ENCODE measurements around the gene VSIR. TPM values are rescaled to one million over a fixed set of nuclear protein-coding genes. Genes with fewer than 3 reads are reported as not detected.

The VSIR gene
- total and polyA plus RNA-seq, 9 of the 15 experiments (the other 6 are each of a cell fraction or from before 2014, with no cell fraction given), result 0.14 to 20.5 (median 9.3) TPM

GRCh38 chr10:71818674-71819260 lies 45.4 kb upstream of the VSIR start (continued):
- TF ChIP-seq AFF1 (IDR thresholded peaks at IDR 0.05; ENCODE audit: low read depth in 1 of 2, partially characterized antibody in 2 of 2) (no peak), THRA (IDR thresholded peaks at IDR 0.05) (no peak), ATF6 (CRISPR knock-in tag; IDR thresholded peaks at IDR 0.05) (no peak)
